Stimulated activated CD4-positive, alpha-beta T cell treated with anti-CD3 and anti-CD28 coated beads, Interleukin-15, amount 100 ng/mL, for 1 hour (primary cell): ENCODE results near the gene GGT1.
"Not testable (repeated sequence)": the region's sequence is repeated elsewhere in the genome, so short reads cannot be mapped to it uniquely, and the experiment has no call there.

Experiments
- DNase-seq, 2 donors: peaks; one replicate each; pipeline ENCODE4 v3.0.0-alpha.2; 2020; ENCODE audit warnings: low read depth in 1 of 2, low spot score in 1 of 2

Gene GGT1

GRCh38 chr22:24633231-24634023 is 30.4 kb downstream of the GGT1 start:
- DNase-seq, result not testable (repeated sequence)

- DNase-seq, result not testable (repeated sequence)
Measured at GRCh38 chr22:24634776-24635389, 31.9 kb downstream of the GGT1 start.

- not testable (repeated sequence) for DNase-seq
Measured at GRCh38 chr22:24636513-24636912, 33.5 kb downstream of the GGT1 start.

GRCh38 chr22:24642307-24642706 is 39.3 kb downstream of the GGT1 start:
- not testable (repeated sequence) for DNase-seq

GRCh38 chr22:24644409-24644808 is 41.4 kb downstream of the GGT1 start:
- DNase-seq, result not testable (repeated sequence)

GRCh38 chr22:24645408-24646399 is 42.7 kb downstream of the GGT1 start:
- DNase-seq, result not testable (repeated sequence)

GRCh38 chr22:24646756-24647155 is 43.8 kb downstream of the GGT1 start:
- not testable (repeated sequence) for DNase-seq

GRCh38 chr22:24649371-24649770 is 46.4 kb downstream of the GGT1 start:
- DNase-seq, result not testable (repeated sequence)

GRCh38 chr22:24650884-24651283 is 47.9 kb downstream of the GGT1 start:
- peak in 1 of 2 donors; percentile 41 for DNase-seq

- not testable (repeated sequence) for DNase-seq
Measured at GRCh38 chr22:24665395-24665794, 62.4 kb downstream of the GGT1 start.

GRCh38 chr22:24667904-24668303 is 64.9 kb downstream of the GGT1 start:
- not testable (repeated sequence) for DNase-seq

- DNase-seq, result not testable (repeated sequence)
Measured at GRCh38 chr22:24672532-24672931, 69.5 kb downstream of the GGT1 start.
